Fibroblast of villous mesenchyme (primary cell): ENCODE measurements around the gene S100A12. TPM values are rescaled to one million over a fixed set of nuclear protein-coding genes. Genes with fewer than 3 reads are reported as not detected.
"Not testable (repeated sequence)": the region's sequence is repeated elsewhere in the genome, so short reads cannot be mapped to it uniquely, and the experiment has no call there.

Experiments used
- DNase-seq: peaks from one replicate; pipeline ENCODE4 v3.0.0-alpha.2; 2010; ENCODE audit warnings: low read depth
- H3K4me3 ChIP-seq: 2 replicates; pipeline ENCODE4 v1.5.1; 2011; ENCODE audit warnings: low read depth, mild to moderate bottlenecking, low read length
- CTCF ChIP-seq: IDR thresholded peaks from 2 replicates; pipeline ENCODE4 v1.5.1; 2012; ENCODE audit warnings: low read depth, mild to moderate bottlenecking, low read length; ENCODE audit not compliant: insufficient read depth
- total RNA-seq: library from RNA; depleted of rRNA; stranded (reverse); fragments of >200 nt; gene quantifications from 2 replicates; pipeline ENCODE4 v1.2.3, GENCODE V29; 2012

The S100A12 gene
- total RNA-seq, result not detected in 2 replicates

- TF ChIP-seq CTCF, result no peak
- no peak within 1 kb of the TSS for H3K4me3 ChIP-seq
- peak; percentile 77 for DNase-seq
These were observed at the start of gene S100A12 for GRCh38 chr1:153375511-153375910. S100A12 (minus strand) TSS chr1:153375621; CDS start chr1:153374592, 1,029 bp downstream.

GRCh38 chr1:153422450-153423068 is 47.1 kb upstream of the S100A12 start:
- TF ChIP-seq CTCF, result no peak
- no peak overlapping the region for H3K4me3 ChIP-seq
- DNase-seq, result peak; percentile 58

GRCh38 chr1:153420306-153420705 is 44.9 kb upstream of the S100A12 start:
- TF ChIP-seq CTCF, result no peak
- DNase-seq, result no peak
- no peak overlapping the region for H3K4me3 ChIP-seq

- not testable (repeated sequence) for H3K4me3 ChIP-seq, DNase-seq
These were observed 44.0 kb upstream of the S100A12 start for GRCh38 chr1:153419436-153419793.

- H3K4me3 ChIP-seq, DNase-seq: not testable (repeated sequence)
These were observed 43.5 kb upstream of the S100A12 start for GRCh38 chr1:153418758-153419435.

GRCh38 chr1:153417136-153417888 is 41.9 kb upstream of the S100A12 start:
- TF ChIP-seq CTCF, result no peak
- no peak overlapping the region for H3K4me3 ChIP-seq
- no peak for DNase-seq

- DNase-seq, result no peak
- H3K4me3 ChIP-seq, result no peak within 1 kb of the TSS
- TF ChIP-seq CTCF, result no peak
These were observed 40.6 kb upstream of the S100A12 start, which contains the start of gene S100A7A for GRCh38 chr1:153415850-153416570. S100A7A (plus strand) TSS chr1:153416520; CDS start chr1:153418083, 1,563 bp downstream.

- not testable (repeated sequence) for DNase-seq, H3K4me3 ChIP-seq
These were observed 38.5 kb upstream of the S100A12 start for GRCh38 chr1:153413961-153414360.

GRCh38 chr1:153407274-153407673 is 31.9 kb upstream of the S100A12 start:
- not testable (repeated sequence) for H3K4me3 ChIP-seq, DNase-seq

GRCh38 chr1:153405825-153406599 is 30.6 kb upstream of the S100A12 start:
- DNase-seq, H3K4me3 ChIP-seq: not testable (repeated sequence)
